HEK293T (cell line): ENCODE data around the gene TOR2A.

Experiments
- BHLHE40 ChIP-seq: fragments of 450-650 bp; IDR thresholded peaks from 2 replicates; pipeline ENCODE4 v1.6.1; 2016; ENCODE audit warnings: mild to moderate bottlenecking, moderate library complexity, borderline replicate concordance
- ELF4 ChIP-seq: fragments of 450-650 bp; IDR thresholded peaks from 2 replicates; pipeline ENCODE4 v1.6.1; 2017; ENCODE audit warnings: antibody characterized with exemption
- FOXK2 ChIP-seq: fragments of 450-650 bp; IDR thresholded peaks from 2 replicates; pipeline ENCODE4 v1.6.1; 2016; ENCODE audit warnings: mild to moderate bottlenecking
- FOXM1 ChIP-seq: fragments of 450-650 bp; IDR thresholded peaks from 2 replicates; pipeline ENCODE4 v1.6.1; 2017; ENCODE audit warnings: mild to moderate bottlenecking, borderline replicate concordance
- HDGF ChIP-seq: fragments of 450-650 bp; IDR thresholded peaks from 2 replicates; pipeline ENCODE4 v1.6.1; 2017; ENCODE audit warnings: antibody characterized with exemption, borderline replicate concordance
- LEF1 ChIP-seq: fragments of 450-650 bp; IDR thresholded peaks from 2 replicates; pipeline ENCODE4 v1.6.1; 2017; ENCODE audit warnings: mild to moderate bottlenecking, borderline replicate concordance
- NFRKB ChIP-seq: fragments of 450-650 bp; IDR thresholded peaks from 2 replicates; pipeline ENCODE4 v1.6.1; 2016; ENCODE audit warnings: mild to moderate bottlenecking, moderate library complexity
- SP1 ChIP-seq: fragments of 450-650 bp; IDR thresholded peaks from 2 replicates; pipeline ENCODE4 v1.6.1; 2017
- SUZ12 ChIP-seq: fragments of 450-650 bp; IDR thresholded peaks from 2 replicates; pipeline ENCODE4 v1.6.1; 2016; ENCODE audit warnings: mild to moderate bottlenecking
- TARDBP ChIP-seq: fragments of 450-650 bp; IDR thresholded peaks from 2 replicates; pipeline ENCODE4 v1.6.1; 2016
- ZNF384 ChIP-seq: fragments of 450-650 bp; IDR thresholded peaks from 2 replicates; pipeline ENCODE4 v1.6.1; 2016

GRCh38 chr9:127711226-127711701 is 23.8 kb downstream of the TOR2A start:
- TF ChIP-seq SP1 (no peak), ELF4 (no peak), BHLHE40 (no peak), TARDBP (no peak), FOXK2 (no peak), SUZ12 (no peak), LEF1 (no peak), FOXM1 (no peak), HDGF (no peak), ZNF384 (no peak), NFRKB (no peak)
